HG03175 (cell line): ENCODE measurements around the gene ZC3H7B.
"Not testable (repeated sequence)": the region's sequence is repeated elsewhere in the genome, so short reads cannot be mapped to it uniquely, and the experiment has no call there.

Experiments
- ATAC-seq: cut with Tn5 transposase; IDR thresholded peaks from one replicate; pipeline ENCODE4 v1.9.1; 2021; ENCODE audit warnings: mild to moderate bottlenecking, moderate library complexity; ENCODE audit not compliant: unreplicated experiment

ZC3H7B gene

GRCh38 chr22:41301085-41302020 lies at the start of gene ZC3H7B:
Gene ZC3H7B (plus strand): TSS chr22:41301525. CDS start chr22:41320661, 19,136 bp downstream.
- peak; percentile 86 for ATAC-seq

- ATAC-seq: no peak
Measured at GRCh38 chr22:41252365-41252764, 49.0 kb upstream of the ZC3H7B start.

DNA sequence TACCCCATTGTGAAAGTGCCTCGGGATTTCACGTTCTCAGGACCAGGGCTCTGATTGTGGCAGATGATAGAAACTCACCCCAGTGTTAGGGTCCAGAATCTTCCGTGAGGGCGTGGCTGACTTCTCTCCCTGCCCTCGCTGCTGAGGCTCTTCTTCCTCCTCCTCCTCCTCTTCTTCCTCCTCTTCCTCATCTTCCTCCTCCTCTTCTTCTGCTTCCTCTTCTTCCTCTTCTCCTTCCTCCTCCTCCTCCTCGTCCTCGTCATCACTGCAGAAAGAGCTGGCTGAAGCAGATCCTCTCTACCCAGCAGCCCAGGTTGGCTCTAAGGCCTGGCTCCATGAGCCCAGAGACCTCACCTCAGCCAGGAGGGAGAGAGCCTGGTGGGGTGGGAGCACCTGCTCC lies 47.1 kb upstream of the ZC3H7B start:
- ATAC-seq: no peak

DNA sequence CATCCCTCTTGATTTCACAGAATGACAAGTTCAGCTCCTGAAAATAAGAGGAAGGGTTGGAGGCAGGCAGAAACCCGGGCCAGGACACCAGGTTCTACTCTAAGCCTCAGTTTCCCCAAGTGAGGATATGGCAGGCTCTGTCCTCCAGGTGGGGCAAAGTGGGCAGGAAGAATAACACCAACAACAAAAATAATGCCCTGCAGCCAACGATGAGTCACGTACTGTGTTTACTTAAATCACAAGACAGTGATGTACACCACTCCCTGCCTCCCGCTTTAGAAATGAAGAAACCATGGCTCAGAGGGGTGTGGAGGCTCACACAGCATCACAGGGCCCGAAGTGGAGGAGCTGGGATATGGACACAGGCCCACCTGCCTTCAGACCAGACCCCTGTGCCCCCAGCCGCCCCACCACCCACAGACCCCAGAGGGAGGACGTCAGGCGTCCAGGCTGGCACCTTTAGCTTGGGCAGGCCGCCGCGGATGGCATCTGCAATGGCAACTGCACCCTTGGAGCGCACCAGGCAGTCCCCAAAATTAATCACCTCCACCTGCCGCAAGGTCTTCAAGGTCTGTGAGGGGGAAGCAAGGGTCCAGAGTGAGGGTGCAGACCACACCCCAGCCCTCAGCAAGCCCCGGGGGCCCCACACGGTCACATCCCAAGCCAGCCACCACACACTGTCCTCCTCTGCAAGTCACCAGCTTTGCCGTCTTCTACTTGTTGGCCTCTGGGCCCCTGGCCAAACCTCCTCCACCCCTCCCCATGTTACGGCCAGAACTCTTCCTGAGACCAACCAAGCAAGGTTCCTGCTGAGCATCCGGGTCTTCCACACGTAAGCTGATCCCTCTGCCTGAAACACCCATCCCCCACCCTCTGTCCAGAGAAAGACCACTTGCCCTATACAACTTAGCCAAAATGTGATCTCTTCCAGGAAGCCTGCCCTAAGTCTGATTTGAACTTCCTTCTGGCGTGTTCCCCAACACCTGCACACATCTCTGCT lies 44.8 kb upstream of the ZC3H7B start:
- no peak for ATAC-seq

DNA sequence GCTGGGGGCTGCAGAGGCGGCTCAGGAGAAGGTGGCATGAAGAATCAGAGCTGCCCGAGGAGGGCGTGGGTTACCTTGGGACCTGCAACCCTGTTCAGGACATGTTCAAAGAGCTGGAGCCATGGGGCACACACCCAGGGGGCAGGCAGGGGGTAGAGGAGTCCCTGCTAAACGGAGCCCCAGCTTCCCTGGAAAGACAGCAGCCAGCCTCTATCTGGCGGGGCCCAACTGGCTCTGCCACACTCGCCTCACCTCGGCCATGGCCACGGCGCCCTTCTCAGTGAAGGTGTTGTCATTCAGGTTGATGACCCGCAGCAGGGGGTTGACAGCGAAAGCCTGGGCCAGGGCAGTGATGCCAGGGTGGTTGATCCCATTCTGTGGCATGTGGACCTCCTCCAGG lies 43.6 kb upstream of the ZC3H7B start:
- no peak for ATAC-seq

- not testable (repeated sequence) for ATAC-seq
Measured at GRCh38 chr22:41259756-41260155, 41.6 kb upstream of the ZC3H7B start.

GRCh38 chr22:41260871-41261270 lies 40.5 kb upstream of the ZC3H7B start:
- ATAC-seq: no peak

DNA sequence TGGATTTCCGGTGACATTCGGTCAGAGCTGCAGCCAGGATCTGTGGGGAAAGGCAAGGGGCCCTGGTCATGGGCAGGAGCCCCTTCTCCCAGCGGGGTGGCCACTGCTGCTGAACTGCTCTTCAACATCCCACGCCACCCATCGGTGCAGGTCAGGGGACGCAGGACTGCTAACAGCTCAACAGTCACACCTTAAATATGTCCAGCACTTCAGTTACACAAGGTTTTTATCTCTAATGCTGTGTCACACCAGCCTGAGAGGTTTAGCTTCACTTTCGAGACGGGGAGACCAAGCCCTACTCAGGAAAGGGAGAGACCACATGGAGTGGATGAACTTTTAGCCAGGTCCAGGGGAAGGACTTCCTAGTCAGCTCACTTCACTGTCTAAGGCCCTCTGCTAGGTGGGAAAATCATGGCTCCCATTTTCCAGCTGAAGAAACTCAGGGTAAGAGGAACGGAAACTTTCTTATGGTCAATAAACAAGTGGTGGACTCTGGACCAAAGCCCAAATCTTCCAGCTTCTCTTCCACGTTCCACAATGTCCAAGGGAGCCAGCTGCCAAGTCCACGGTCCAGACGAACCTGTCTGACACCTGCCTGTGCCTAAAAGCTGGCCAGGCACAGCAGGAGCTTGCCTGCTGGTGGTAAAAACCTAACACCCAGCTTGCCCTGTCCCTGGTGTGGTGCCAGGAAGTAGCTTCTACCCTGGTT lies 39.6 kb upstream of the ZC3H7B start:
- no peak for ATAC-seq

- ATAC-seq: no peak
Measured at GRCh38 chr22:41262250-41262765, 39.0 kb upstream of the ZC3H7B start.

GRCh38 chr22:41263704-41264103 lies 37.6 kb upstream of the ZC3H7B start:
- no peak for ATAC-seq

- no peak for ATAC-seq
Measured at GRCh38 chr22:41264408-41264941, 36.9 kb upstream of the ZC3H7B start.

- no peak for ATAC-seq
Measured at GRCh38 chr22:41267958-41268357, 33.4 kb upstream of the ZC3H7B start.

GRCh38 chr22:41271787-41272186 lies 29.5 kb upstream of the ZC3H7B start:
- ATAC-seq: no peak

DNA sequence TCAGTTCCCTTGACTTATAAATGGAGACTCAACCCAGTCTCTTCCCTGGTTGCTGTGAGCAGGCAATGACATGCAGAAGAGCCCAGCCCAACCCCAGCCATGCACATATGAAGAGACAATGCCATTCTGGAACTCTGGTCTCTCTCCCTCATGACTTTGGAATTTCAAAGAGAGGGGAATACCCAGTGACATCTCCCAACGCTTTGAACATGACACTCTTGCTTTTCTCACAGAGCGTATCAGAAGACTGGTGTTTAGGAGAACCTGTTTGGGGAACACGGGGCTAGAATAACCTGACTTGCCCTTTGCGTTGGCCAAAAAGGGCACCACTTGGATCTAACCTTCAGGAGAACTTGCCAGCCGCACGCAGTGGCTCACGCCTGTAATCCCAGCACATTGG lies 28.2 kb upstream of the ZC3H7B start:
- no peak for ATAC-seq

- ATAC-seq: no peak
Measured at GRCh38 chr22:41274856-41275255, 26.5 kb upstream of the ZC3H7B start.

- no peak for ATAC-seq
Measured at GRCh38 chr22:41280065-41280464, 21.3 kb upstream of the ZC3H7B start.

- ATAC-seq: no peak
Measured at GRCh38 chr22:41280854-41281253, 20.5 kb upstream of the ZC3H7B start.

DNA sequence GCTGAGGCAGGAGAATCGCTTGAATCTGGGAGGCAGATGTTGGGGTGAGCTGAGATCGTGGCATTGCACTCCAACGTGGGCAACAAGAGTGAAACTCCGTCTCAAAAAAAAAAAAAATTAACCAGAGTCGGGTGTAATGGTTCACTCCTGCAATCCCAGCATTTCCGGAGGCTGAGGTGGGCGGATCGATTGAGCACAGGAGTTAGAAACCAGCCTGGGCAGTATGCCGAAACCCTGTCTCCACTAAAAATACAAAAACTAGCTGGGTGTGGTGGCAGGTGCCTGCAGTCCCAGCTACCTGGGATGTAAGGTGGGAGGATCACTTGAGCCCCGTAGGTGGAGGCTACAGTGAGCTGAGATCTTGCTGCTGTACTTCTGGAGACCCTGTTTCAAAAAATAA lies 16.9 kb upstream of the ZC3H7B start:
- no peak for ATAC-seq

- no peak for ATAC-seq
Measured at GRCh38 chr22:41285441-41285819, 15.9 kb upstream of the ZC3H7B start.
